GM19025 (cell line): ENCODE results near the gene CLBA1.

Experiments
- ATAC-seq: cut with Tn5 transposase; IDR thresholded peaks from one replicate; pipeline ENCODE4 v1.9.1; 2021; ENCODE audit warnings: mild to moderate bottlenecking, low read depth, moderate library complexity; ENCODE audit not compliant: unreplicated experiment

Gene CLBA1

DNA sequence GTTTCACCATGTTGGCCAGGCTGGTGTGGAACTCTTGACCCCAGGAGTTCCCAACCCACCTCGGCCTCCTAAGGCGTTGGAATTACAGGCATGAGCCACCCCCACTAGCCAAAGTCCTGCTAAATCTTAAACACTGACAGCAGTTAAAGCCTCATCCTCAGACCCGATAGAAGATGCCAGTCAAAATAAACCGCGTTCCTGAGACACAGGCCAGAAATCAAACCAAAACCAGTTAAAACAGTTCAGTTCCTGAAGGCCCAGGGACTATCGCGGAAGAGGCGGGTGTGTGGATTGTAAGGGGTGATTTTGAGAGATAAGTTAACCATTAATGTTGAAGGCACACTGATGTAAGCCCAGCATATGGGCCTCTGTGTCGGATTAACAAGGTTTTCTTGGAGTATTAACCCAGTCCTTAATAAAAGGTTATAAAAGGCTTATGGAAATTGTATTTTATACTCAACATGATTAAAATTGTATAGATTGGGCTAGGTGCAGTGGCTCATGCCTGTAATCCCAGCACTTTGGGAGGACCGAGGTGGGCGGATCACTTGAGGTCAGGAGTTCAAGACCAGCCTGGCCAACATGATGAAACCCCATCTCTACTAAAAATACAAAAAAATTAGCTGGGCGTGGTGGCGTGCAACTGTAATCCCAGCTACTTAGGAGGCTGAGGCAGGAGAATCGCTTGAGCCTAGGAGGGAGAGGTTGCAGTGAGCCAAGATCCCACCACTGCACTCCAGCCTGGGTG, 54.0 kb downstream of the CLBA1 start:
- ATAC-seq: no peak

DNA sequence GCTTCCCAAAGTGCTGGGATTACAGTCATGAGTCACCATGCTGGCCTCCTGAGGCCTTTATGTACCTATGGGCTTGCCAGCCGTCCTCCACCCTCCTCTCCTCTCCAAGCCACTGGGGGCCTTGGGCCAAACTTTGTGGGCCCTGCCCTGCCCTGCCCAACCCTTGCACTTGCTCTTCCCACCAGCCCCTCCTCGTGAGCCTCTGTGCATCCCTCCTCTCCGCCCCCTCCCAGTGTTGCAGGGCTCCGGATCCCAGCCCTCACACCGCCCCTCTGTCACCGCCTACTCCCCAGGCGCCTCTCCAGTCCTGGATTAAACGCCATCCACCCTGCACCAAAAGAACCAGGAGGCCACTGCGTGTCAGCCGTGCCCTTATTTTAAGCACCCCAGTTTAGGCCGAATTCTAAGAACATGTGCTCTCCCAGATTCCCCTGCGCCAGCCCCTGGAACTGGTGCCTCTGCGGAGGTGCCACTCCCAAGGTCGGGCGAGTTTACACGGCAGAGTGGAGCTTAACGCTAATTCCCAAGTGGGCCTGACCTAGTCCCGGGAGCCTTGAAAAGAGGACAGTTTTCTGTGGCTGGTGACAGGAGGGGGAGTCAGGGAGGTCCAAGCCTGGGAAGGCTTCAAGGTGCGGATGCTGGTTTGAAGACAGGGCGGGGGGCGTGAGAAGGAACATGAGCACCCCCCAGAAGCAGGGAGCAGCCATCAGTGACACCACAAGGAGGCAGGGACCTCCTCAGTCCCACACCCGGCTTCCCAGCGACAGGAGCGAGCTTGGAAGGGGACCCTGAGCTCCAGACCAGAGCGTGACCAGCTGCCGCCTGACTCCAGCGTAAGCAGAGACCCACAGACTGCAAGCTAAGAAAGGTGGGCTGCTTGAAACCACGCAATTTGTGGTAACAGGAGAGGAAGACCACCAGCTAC, 56.5 kb downstream of the CLBA1 start:
- no peak for ATAC-seq

DNA sequence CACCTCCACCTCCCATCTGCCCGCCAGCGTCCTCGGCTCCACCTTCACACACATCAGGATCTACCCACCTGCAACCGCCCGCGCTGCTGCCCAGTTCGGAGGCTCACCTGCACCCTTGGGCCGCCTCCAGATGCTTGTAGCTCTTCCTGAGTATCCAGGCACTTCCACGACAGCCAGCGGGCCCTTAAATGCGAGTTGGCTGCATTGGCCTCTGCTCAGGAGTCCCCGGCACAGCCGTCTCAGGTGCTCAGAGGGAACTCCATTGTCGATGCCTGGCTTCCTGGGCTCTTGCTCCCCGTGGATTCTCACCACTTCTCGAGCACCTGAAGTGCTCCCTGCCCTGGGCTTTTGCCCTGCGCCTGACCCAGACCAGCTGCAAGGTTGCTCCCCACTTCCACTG, 57.2 kb downstream of the CLBA1 start:
- ATAC-seq: no peak

DNA sequence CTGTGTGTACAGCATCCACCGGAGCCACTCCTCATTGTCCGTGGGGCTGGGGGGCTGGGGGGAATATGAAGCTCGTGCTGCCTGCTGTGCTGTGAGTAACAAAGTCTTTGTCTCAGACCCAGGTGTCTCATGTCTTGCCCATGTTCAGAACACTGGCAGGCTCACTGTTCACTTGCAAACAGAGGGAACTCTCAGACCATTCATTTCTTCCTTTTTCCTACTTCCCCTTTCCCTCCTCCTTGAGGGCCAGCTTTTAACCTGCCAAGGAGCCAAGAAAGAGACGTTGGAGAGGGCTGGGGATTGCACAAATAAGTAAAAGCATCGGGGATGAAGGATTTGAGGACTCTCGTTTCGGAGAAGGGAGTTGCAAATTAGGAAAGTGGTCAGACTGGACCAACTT, 58.1 kb downstream of the CLBA1 start:
- ATAC-seq: no peak
